ENCODE results near the gene HOXB3.

DNA sequence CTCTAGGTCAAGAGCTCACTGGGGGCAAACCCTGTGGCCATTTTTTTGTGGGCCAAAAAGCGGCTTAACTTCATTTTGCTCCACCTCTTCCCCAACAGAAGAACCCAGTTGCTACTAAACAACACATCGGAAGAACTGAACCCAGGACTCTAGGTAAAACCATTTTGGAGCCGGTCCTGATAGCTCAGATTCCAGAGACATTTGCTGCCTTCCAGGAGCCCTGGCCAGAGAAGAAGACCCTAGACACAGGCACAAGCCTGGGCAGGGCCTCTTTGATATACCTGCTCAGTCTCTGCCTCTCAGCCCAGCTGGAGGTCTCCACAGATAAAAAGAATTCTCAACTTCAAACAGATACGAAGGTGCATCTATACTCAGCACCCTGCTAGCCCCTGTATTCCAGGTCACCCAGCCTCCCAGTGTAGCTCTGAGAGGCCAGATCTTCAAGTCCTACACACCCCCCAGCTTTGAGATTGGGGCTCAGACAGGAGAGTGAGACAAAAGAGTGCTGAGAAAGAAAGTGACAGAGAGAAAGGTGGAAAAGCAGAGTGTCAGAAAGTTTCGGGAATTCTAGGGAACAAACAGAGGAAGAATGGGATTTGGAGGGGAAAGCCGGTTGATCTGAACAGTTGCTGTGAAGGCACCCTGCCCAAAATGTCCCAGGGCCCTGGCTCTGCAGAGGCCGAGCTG is 42.7 kb upstream of the HOXB3 start:
- TF ChIP-seq, protein P1, sequence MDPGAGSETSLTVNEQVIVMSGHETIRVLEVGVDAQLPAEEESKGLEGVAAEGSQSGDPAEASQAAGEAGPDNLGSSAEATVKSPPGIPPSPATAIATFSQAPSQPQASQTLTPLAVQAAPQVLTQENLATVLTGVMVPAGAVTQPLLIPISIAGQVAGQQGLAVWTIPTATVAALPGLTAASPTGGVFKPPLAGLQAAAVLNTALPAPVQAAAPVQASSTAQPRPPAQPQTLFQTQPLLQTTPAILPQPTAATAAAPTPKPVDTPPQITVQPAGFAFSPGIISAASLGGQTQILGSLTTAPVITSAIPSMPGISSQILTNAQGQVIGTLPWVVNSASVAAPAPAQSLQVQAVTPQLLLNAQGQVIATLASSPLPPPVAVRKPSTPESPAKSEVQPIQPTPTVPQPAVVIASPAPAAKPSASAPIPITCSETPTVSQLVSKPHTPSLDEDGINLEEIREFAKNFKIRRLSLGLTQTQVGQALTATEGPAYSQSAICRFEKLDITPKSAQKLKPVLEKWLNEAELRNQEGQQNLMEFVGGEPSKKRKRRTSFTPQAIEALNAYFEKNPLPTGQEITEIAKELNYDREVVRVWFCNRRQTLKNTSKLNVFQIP (CRISPR knock-in tag; IDR thresholded peaks at IDR 0.05; ENCODE audit: borderline replicate concordance, low read depth) = no peak
- TF ChIP-seq PPARA (CRISPR knock-in tag; IDR thresholded peaks at IDR 0.05; ENCODE audit: borderline replicate concordance) = no peak
- TF ChIP-seq ZNF565 (CRISPR knock-in tag; conservative IDR thresholded peaks at IDR 0.05; ENCODE audit: low read depth) = no peak
- TF ChIP-seq ZNF70 (CRISPR knock-in tag; IDR thresholded peaks at IDR 0.05) = no peak
- no peak for TF ChIP-seq ZC3H10 (CRISPR knock-in tag; IDR thresholded peaks at IDR 0.05)
- TF ChIP-seq ZFP3 (CRISPR knock-in tag; IDR thresholded peaks at IDR 0.05) = no peak
- TF ChIP-seq, protein P2, sequence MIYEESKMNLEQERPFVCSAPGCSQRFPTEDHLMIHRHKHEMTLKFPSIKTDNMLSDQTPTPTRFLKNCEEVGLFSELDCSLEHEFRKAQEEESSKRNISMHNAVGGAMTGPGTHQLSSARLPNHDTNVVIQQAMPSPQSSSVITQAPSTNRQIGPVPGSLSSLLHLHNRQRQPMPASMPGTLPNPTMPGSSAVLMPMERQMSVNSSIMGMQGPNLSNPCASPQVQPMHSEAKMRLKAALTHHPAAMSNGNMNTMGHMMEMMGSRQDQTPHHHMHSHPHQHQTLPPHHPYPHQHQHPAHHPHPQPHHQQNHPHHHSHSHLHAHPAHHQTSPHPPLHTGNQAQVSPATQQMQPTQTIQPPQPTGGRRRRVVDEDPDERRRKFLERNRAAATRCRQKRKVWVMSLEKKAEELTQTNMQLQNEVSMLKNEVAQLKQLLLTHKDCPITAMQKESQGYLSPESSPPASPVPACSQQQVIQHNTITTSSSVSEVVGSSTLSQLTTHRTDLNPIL (CRISPR knock-in tag; IDR thresholded peaks at IDR 0.05; ENCODE audit: low read depth) = no peak
- no peak for TF ChIP-seq BACH2 (CRISPR knock-in tag; IDR thresholded peaks at IDR 0.05; ENCODE audit: borderline replicate concordance)
- TF ChIP-seq, protein P3, sequence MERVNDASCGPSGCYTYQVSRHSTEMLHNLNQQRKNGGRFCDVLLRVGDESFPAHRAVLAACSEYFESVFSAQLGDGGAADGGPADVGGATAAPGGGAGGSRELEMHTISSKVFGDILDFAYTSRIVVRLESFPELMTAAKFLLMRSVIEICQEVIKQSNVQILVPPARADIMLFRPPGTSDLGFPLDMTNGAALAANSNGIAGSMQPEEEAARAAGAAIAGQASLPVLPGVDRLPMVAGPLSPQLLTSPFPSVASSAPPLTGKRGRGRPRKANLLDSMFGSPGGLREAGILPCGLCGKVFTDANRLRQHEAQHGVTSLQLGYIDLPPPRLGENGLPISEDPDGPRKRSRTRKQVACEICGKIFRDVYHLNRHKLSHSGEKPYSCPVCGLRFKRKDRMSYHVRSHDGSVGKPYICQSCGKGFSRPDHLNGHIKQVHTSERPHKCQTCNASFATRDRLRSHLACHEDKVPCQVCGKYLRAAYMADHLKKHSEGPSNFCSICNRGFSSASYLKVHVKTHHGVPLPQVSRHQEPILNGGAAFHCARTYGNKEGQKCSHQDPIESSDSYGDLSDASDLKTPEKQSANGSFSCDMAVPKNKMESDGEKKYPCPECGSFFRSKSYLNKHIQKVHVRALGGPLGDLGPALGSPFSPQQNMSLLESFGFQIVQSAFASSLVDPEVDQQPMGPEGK (CRISPR knock-in tag; IDR thresholded peaks at IDR 0.05; ENCODE audit: borderline replicate concordance) = no peak
- no peak for TF ChIP-seq TCF4 (CRISPR knock-in tag; IDR thresholded peaks at IDR 0.05; ENCODE audit: borderline replicate concordance)
- no peak for TF ChIP-seq ZFP30 (CRISPR knock-in tag; IDR thresholded peaks at IDR 0.05)
- TF ChIP-seq ARNTL (CRISPR knock-in tag; IDR thresholded peaks at IDR 0.05; ENCODE audit: borderline replicate concordance, low read depth) = no peak
- no peak for TF ChIP-seq OSR1 (CRISPR knock-in tag; IDR thresholded peaks at IDR 0.05)

Data from SK-N-SH treated with all-trans-retinoic acid at 6 μM for 48 hours (cell line).